Measurements from ENCODE around the gene ATXN7L1.

The ATXN7L1 gene

GRCh38 chr7:105916603-105917002 lies 40.2 kb upstream of the ATXN7L1 start:
- no peak for DNase-seq (ENCODE audit: extremely low spot score)
- POLR2A ChIA-PET = no interaction called here
- no peak for TF ChIP-seq FOXM1 (IDR thresholded peaks at IDR 0.05; ENCODE audit: borderline replicate concordance)
- CTCF ChIA-PET = no interaction called here

GRCh38 chr7:105913947-105914346 lies 37.5 kb upstream of the ATXN7L1 start:
- TF ChIP-seq HDGF (IDR thresholded peaks at IDR 0.05; ENCODE audit: borderline replicate concordance) (no peak), SP1 (IDR thresholded peaks at IDR 0.05) (no peak), FOXA1 (IDR thresholded peaks at IDR 0.05) (no peak), FOXM1 (IDR thresholded peaks at IDR 0.05; ENCODE audit: borderline replicate concordance) (no peak), CTBP1 (IDR thresholded peaks at IDR 0.05; ENCODE audit: borderline replicate concordance) (no peak), TARDBP (IDR thresholded peaks at IDR 0.05) (no peak), L3MBTL2 (conservative IDR thresholded peaks at IDR 0.05) (no peak), FOXK2 (IDR thresholded peaks at IDR 0.05) (no peak), ELF4 (IDR thresholded peaks at IDR 0.05) (no peak), ARNT (IDR thresholded peaks at IDR 0.05) (no peak), ZNF384 (IDR thresholded peaks at IDR 0.05) (no peak)
- TF ChIP-seq, protein P1, sequence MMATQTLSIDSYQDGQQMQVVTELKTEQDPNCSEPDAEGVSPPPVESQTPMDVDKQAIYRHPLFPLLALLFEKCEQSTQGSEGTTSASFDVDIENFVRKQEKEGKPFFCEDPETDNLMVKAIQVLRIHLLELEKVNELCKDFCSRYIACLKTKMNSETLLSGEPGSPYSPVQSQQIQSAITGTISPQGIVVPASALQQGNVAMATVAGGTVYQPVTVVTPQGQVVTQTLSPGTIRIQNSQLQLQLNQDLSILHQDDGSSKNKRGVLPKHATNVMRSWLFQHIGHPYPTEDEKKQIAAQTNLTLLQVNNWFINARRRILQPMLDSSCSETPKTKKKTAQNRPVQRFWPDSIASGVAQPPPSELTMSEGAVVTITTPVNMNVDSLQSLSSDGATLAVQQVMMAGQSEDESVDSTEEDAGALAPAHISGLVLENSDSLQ (IDR thresholded peaks at IDR 0.05) = no peak
- no peak for DNase-seq (ENCODE audit: extremely low spot score)
- CTCF ChIA-PET = no interaction called here
- POLR2A ChIA-PET = no interaction called here

DNA sequence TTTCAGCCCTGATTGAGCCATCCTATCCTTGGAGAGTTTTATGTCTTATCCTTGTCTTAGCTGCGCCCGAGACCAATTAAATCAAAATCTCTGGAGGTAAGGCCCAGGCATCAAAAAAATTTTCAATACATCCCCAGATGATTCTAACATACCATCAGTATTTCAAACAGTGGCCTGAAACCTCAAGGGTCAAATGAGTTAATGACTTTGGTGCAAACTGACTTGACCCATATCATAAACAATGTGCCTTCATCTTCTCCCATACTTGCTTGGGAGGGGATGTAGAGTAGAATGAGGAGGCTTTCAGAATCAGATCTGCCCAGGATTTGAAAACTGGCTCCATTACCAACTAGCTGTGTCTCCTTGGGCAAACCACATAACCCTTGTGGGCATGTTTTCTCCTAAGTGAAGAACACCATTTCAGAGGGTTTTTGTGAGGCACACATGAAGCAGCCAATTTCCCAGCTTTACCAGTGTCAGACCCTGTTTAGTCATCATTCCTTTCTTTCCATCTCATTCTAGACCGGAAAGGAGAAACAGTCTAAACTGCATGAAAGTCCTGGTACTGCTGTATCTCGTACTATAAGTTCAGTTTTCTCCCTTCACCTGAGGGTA lies 35.7 kb upstream of the ATXN7L1 start:
- no peak for DNase-seq (ENCODE audit: extremely low spot score)
- ChIA-PET CTCF (no interaction called here), POLR2A (no interaction called here)
- TF ChIP-seq HDGF (IDR thresholded peaks at IDR 0.05; ENCODE audit: borderline replicate concordance) (no peak), SUZ12 (IDR thresholded peaks at IDR 0.05) (no peak), CTBP1 (IDR thresholded peaks at IDR 0.05; ENCODE audit: borderline replicate concordance) (no peak), TARDBP (IDR thresholded peaks at IDR 0.05) (no peak), ZNF384 (IDR thresholded peaks at IDR 0.05) (no peak), FOXA1 (IDR thresholded peaks at IDR 0.05) (no peak), L3MBTL2 (conservative IDR thresholded peaks at IDR 0.05) (no peak)
- TF ChIP-seq, protein P1 (IDR thresholded peaks at IDR 0.05) = no peak

- POLR2A ChIA-PET = no interaction called here
- no peak for DNase-seq (ENCODE audit: extremely low spot score)
- TF ChIP-seq FOXA1 (IDR thresholded peaks at IDR 0.05) = no peak
- no peak for TF ChIP-seq HDGF (IDR thresholded peaks at IDR 0.05; ENCODE audit: borderline replicate concordance)
- no peak for TF ChIP-seq NFRKB (IDR thresholded peaks at IDR 0.05)
- TF ChIP-seq ARNT (IDR thresholded peaks at IDR 0.05) = no peak
- no peak for TF ChIP-seq L3MBTL2 (conservative IDR thresholded peaks at IDR 0.05)
- no peak for TF ChIP-seq FOXK2 (IDR thresholded peaks at IDR 0.05)
- no peak for TF ChIP-seq BHLHE40 (IDR thresholded peaks at IDR 0.05; ENCODE audit: borderline replicate concordance)
- TF ChIP-seq ELF4 (IDR thresholded peaks at IDR 0.05) = no peak
- TF ChIP-seq FOXM1 (IDR thresholded peaks at IDR 0.05; ENCODE audit: borderline replicate concordance) = no peak
- no peak for TF ChIP-seq ZNF384 (IDR thresholded peaks at IDR 0.05)
- no peak for TF ChIP-seq TARDBP (IDR thresholded peaks at IDR 0.05)
- TF ChIP-seq CTBP1 (IDR thresholded peaks at IDR 0.05; ENCODE audit: borderline replicate concordance) = no peak
- CTCF ChIA-PET = no interaction called here
Measured at GRCh38 chr7:105910172-105910571, 33.8 kb upstream of the ATXN7L1 start.

DNA sequence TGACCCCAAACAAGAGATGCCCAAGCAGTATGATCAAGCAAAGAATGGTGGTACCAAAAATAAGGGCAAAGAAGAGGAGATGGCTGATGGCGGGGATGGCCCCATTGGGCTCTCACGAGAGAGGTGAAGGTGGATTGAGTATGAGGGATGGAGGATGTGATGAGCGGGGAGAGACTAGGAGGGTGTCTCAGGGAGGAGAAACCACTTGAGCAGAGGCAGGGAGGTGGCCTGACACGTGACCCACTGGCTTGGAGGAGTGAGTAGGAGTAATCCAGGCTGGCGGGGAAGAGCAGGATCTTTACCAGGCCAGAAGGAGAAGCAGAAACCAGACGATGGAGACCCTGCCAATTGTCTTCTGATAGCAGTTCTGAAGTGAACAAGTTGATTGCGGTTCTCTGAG lies 33.3 kb upstream of the ATXN7L1 start:
- no peak for TF ChIP-seq NFRKB (IDR thresholded peaks at IDR 0.05)
- TF ChIP-seq ELF4 (IDR thresholded peaks at IDR 0.05) = no peak
- TF ChIP-seq ZNF384 (IDR thresholded peaks at IDR 0.05) = no peak
- TF ChIP-seq, protein P1 (IDR thresholded peaks at IDR 0.05) = no peak
- no peak for TF ChIP-seq SP1 (IDR thresholded peaks at IDR 0.05)
- TF ChIP-seq FOXK2 (IDR thresholded peaks at IDR 0.05) = no peak
- TF ChIP-seq L3MBTL2 (conservative IDR thresholded peaks at IDR 0.05) = no peak
- no peak for TF ChIP-seq HDGF (IDR thresholded peaks at IDR 0.05; ENCODE audit: borderline replicate concordance)
- DNase-seq (ENCODE audit: extremely low spot score) = no peak
- ChIA-PET CTCF (no interaction called here), POLR2A (no interaction called here)

GRCh38 chr7:105907129-105907846 lies 30.9 kb upstream of the ATXN7L1 start:
- DNase-seq (ENCODE audit: extremely low spot score) = no peak
- ChIA-PET POLR2A (no interaction called here), CTCF (interaction anchor here (0.5 to 0.8 kb wide), 2 partner anchors 12 to 146 kb away, joined by 3 read pairs; no protein-coding TSS in a partner anchor)
- TF ChIP-seq L3MBTL2 (conservative IDR thresholded peaks at IDR 0.05) (no peak), ARNT (IDR thresholded peaks at IDR 0.05) (no peak), HDGF (IDR thresholded peaks at IDR 0.05; ENCODE audit: borderline replicate concordance) (no peak), SUZ12 (IDR thresholded peaks at IDR 0.05) (no peak), ELF4 (IDR thresholded peaks at IDR 0.05) (no peak), SP1 (IDR thresholded peaks at IDR 0.05) (no peak), BHLHE40 (IDR thresholded peaks at IDR 0.05; ENCODE audit: borderline replicate concordance) (no peak), NFRKB (IDR thresholded peaks at IDR 0.05) (no peak), LEF1 (IDR thresholded peaks at IDR 0.05; ENCODE audit: borderline replicate concordance) (no peak), FOXA1 (IDR thresholded peaks at IDR 0.05) (no peak), FOXM1 (IDR thresholded peaks at IDR 0.05; ENCODE audit: borderline replicate concordance) (no peak), TARDBP (IDR thresholded peaks at IDR 0.05) (no peak), CTBP1 (IDR thresholded peaks at IDR 0.05; ENCODE audit: borderline replicate concordance) (no peak), FOXK2 (IDR thresholded peaks at IDR 0.05) (no peak), ZNF384 (IDR thresholded peaks at IDR 0.05) (no peak)
- TF ChIP-seq, protein P1 (IDR thresholded peaks at IDR 0.05) = no peak

Measured in HEK293T (cell line).